SK-N-SH (cell line): ENCODE measurements around the gene ZC3H8. TPM values are rescaled to one million over a fixed set of nuclear protein-coding genes. Genes with fewer than 3 reads are reported as not detected.

Experiments
- CTCF ChIA-PET: fragments of 300-600, 350-600 bp; formaldehyde crosslinking; extraction: SDS; loops from one replicate; lab custom pipeline; 2021; lab: Yijun Ruan, JAX
- POLR2A ChIA-PET: fragments of 350-600 bp; sonication (Branson Sonifier 250); formaldehyde crosslinking; extraction: SDS; loops from one replicate; lab custom pipeline; 2020; ENCODE audit warnings: antibody characterized with exemption, inconsistent platforms; lab: Yijun Ruan, JAX
- DNase-seq: peaks from one replicate; pipeline ENCODE4 v3.0.0; 2012
- H2AFZ ChIP-seq: fragments of 200-600 bp; sonication (generic); 2 replicates; pipeline ENCODE4 v1.8.1; 2016; ENCODE audit warnings: antibody characterized with exemption, mild to moderate bottlenecking, low read depth
- H3F3A ChIP-seq: fragments of 200-600 bp; sonication (generic); replicated peaks from 2 replicates; pipeline ENCODE3; 2016; ENCODE audit warnings: antibody characterized with exemption, mild to moderate bottlenecking; ENCODE audit not compliant: insufficient read depth
- H3K27ac ChIP-seq, 2 experiments: fragments of 200-500 bp in 1 of 2; fragments of 200-600 bp in 1 of 2; sonication (Bioruptor generic) in 1 of 2; sonication (generic), shearing (Covaris generic) in 1 of 2; 2 replicates each; pipeline versions ENCODE4 v1.5.1 to v1.6.1; 2014 to 2016; ENCODE audit warnings: low read depth in 2 of 2, inconsistent platforms in 1 of 2, low read length in 1 of 2, mild to moderate bottlenecking in 1 of 2, mixed read lengths in 1 of 2
- H3K27me3 ChIP-seq: fragments of 200-600 bp; sonication (generic), shearing (Covaris generic); 2 replicates; pipeline ENCODE4 v1.6.1; 2016; ENCODE audit warnings: mixed run types; ENCODE audit not compliant: insufficient read depth
- H3K36me3 ChIP-seq, 2 experiments: fragments of 200-500 bp in 1 of 2; fragments of 200-600 bp in 1 of 2; sonication (Bioruptor generic) in 1 of 2; sonication (generic) in 1 of 2; replicated peaks in 1 of 2; 2 replicates each; pipeline versions ENCODE3 to v1.5.1; 2014 to 2016; ENCODE audit warnings: low read length in 1 of 2, mild to moderate bottlenecking in 1 of 2; ENCODE audit not compliant: insufficient read depth in 2 of 2, control insufficient read depth in 1 of 2
- H3K4me1 ChIP-seq, 2 experiments: fragments of 200-500 bp in 1 of 2; fragments of 200-600 bp in 1 of 2; sonication (Bioruptor generic) in 1 of 2; sonication (generic), shearing (Covaris generic) in 1 of 2; 2 replicates each; pipeline versions ENCODE4 v1.5.1 to v1.6.1; 2014 to 2016; ENCODE audit warnings: low read depth in 1 of 2, low read length in 1 of 2, mixed run types in 1 of 2; ENCODE audit not compliant: insufficient read depth in 2 of 2, control insufficient read depth in 1 of 2
- H3K4me2 ChIP-seq: fragments of 200-600 bp; sonication (generic), shearing (Covaris generic); 2 replicates; pipeline ENCODE4 v1.6.1; 2017; ENCODE audit warnings: mixed run types
- H3K4me3 ChIP-seq, 2 experiments: fragments of 200-500 bp in 1 of 2; fragments of 200-600 bp in 1 of 2; sonication (Bioruptor generic) in 1 of 2; sonication (generic), shearing (Covaris generic) in 1 of 2; 2 replicates each; pipeline versions ENCODE4 v1.5.1 to v1.8.1; 2014 to 2016; ENCODE audit warnings: low read depth in 2 of 2, inconsistent platforms in 1 of 2, low read length in 1 of 2, mild to moderate bottlenecking in 1 of 2, mixed read lengths in 1 of 2, moderate library complexity in 1 of 2
- H3K79me2 ChIP-seq: fragments of 200-600 bp; sonication (generic); 2 replicates; pipeline ENCODE4 v1.8.1; 2017; ENCODE audit warnings: mild to moderate bottlenecking; ENCODE audit not compliant: insufficient read depth
- H3K9ac ChIP-seq: fragments of 200-600 bp; sonication (generic); 2 replicates; pipeline ENCODE4 v1.6.1; 2017; ENCODE audit warnings: mixed run types
- H3K9me2 ChIP-seq: fragments of 200-600 bp; sonication (generic); 2 replicates; pipeline ENCODE4 v1.6.1; 2017; ENCODE audit warnings: mixed run types
- H3K9me3 ChIP-seq: fragments of 200-600 bp; sonication (generic); 2 replicates; pipeline ENCODE4 v1.6.1; 2017; ENCODE audit warnings: mixed run types, mild to moderate bottlenecking, moderate library complexity
- H4K20me1 ChIP-seq: fragments of 200-600 bp; sonication (generic); 2 replicates; pipeline ENCODE4 v1.6.1; 2017; ENCODE audit warnings: mild to moderate bottlenecking, mixed run types; ENCODE audit not compliant: insufficient read depth
- ELF1 ChIP-seq: IDR thresholded peaks from 2 replicates; pipeline ENCODE4 v1.4.0; 2012
- EP300 ChIP-seq, 2 experiments: IDR thresholded peaks; 2 replicates each; pipeline versions ENCODE4 v1.4.0 to v1.6.1; 2012; ENCODE audit warnings: borderline replicate concordance in 1 of 2, low read depth in 1 of 2, low read length in 1 of 2
- EZH2phosphoT487 ChIP-seq: fragments of 200-600 bp; sonication (generic); IDR thresholded peaks from 2 replicates; pipeline ENCODE4 v1.6.1; 2017; ENCODE audit warnings: low read depth, mixed run types, mild to moderate bottlenecking, antibody characterized with exemption, moderate library complexity, borderline replicate concordance
- FOXJ3 ChIP-seq: sonication (generic); formaldehyde crosslinking; IDR thresholded peaks from 2 replicates; pipeline ENCODE4 v1.5.1; 2020; ENCODE audit warnings: mild to moderate bottlenecking, missing genetic modification reagents
- FOXM1 ChIP-seq: IDR thresholded peaks from 2 replicates; pipeline ENCODE4 v1.4.0; 2012; ENCODE audit warnings: low read depth, mild to moderate bottlenecking
- NFIC ChIP-seq: IDR thresholded peaks from 2 replicates; pipeline ENCODE4 v1.4.0; 2012; ENCODE audit warnings: borderline replicate concordance
- RAD21 ChIP-seq: IDR thresholded peaks from 2 replicates; pipeline ENCODE4 v1.6.1; 2012; ENCODE audit warnings: mild to moderate bottlenecking, low read length
- RCOR1 ChIP-seq: fragments of 150-350 bp; IDR thresholded peaks from 2 replicates; pipeline ENCODE4 v1.6.1; 2017; ENCODE audit warnings: antibody characterized with exemption, low read length
- RFX5 ChIP-seq: IDR thresholded peaks from 2 replicates; pipeline ENCODE4 v1.6.1; 2012; ENCODE audit warnings: mild to moderate bottlenecking, improper control_type of control experiment, low read length
- SIN3A ChIP-seq: IDR thresholded peaks from 2 replicates; pipeline ENCODE4 v1.6.1; 2012; ENCODE audit warnings: low read depth, mild to moderate bottlenecking, low read length, moderate library complexity, borderline replicate concordance
- SMC3 ChIP-seq: IDR thresholded peaks from 2 replicates; pipeline ENCODE4 v1.6.1; 2012; ENCODE audit warnings: low read depth, low read length, improper control_type of control experiment
- TEAD4 ChIP-seq: IDR thresholded peaks from 2 replicates; pipeline ENCODE4 v1.4.0; 2012; ENCODE audit warnings: mild to moderate bottlenecking, borderline replicate concordance; ENCODE audit not compliant: insufficient read depth
- YY1 ChIP-seq: IDR thresholded peaks from 2 replicates; pipeline ENCODE4 v1.4.0; 2012; ENCODE audit warnings: low read depth, mild to moderate bottlenecking
- WGBS: methylation state at CpG from one replicate; pipeline ENCODE4 v1.1.6; 2017; ENCODE audit warnings: low lambda C conversion rate; 5-methylcytosine and 5-hydroxymethylcytosine counted together
- polyA plus RNA-seq, 3 experiments: library from polyadenylated mRNA; depleted of rRNA; stranded (reverse); fragments of >200 nt; gene quantifications; 2 replicates each; pipeline ENCODE4 v1.2.3, GENCODE V29; 2012
- TF ChIP-seq, protein P1 (sequence below): fragments of 150-350 bp; IDR thresholded peaks from 2 replicates; pipeline ENCODE4 v1.6.1; 2016; ENCODE audit warnings: mild to moderate bottlenecking, low read depth, low read length
- TF ChIP-seq, protein P2 (sequence below): IDR thresholded peaks from 2 replicates; pipeline ENCODE4 v1.4.0; 2012; ENCODE audit warnings: low read depth, borderline replicate concordance
- TF ChIP-seq, protein P3 (sequence below): fragments of 200-600 bp; sonication (generic); IDR thresholded peaks from 2 replicates; pipeline ENCODE4 v1.6.1; 2017; ENCODE audit warnings: antibody characterized with exemption, mild to moderate bottlenecking, moderate library complexity
- TF ChIP-seq, protein P4 (sequence below): IDR thresholded peaks from 2 replicates; pipeline ENCODE4; 2012

The ZC3H8 gene
- polyA plus RNA-seq, 1 of the 3 experiments (the other 2 are of a cell fraction), result 3.3 TPM

DNA sequence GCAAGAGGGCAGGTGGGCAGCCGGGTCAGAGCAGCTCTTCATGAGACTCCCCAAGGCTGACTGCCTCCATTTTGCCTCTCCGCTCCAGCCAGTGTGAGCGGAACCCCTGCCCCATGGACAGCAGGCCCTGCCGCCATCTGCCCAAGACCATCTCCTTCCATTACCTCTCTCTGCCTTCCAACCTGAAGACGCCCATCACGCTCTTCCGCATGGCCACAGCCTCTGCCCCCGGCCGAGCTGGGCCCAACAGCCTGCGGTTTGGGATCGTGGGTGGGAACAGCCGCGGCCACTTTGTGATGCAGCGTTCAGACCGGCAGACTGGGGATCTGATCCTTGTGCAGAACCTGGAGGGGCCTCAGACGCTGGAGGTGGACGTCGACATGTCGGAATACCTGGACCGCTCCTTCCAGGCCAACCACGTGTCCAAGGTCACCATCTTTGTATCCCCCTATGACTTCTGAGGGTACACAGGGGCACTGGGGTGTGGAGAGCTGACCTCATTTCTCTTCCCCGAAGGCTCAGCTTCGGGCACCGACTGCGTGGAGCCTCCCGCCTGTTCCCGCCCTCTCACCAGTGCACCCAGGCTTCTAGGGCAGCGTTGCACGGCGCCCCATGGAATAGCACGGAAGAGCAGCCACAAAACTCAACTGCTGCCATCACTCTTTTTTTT, 67.7 kb downstream of the ZC3H8 start:
- POLR2A ChIA-PET, result no interaction called here
- Histone ChIP-seq H3F3A (no peaks in the 10 kb centered on the region), H3K27ac (no peak overlapping the region), H3K4me3 (no peak overlapping the region), H3K36me3 (no peaks in the 10 kb centered on the region), H2AFZ (no peak overlapping the region), H3K9me2 (no peaks in the 10 kb centered on the region), H4K20me1 (no peaks in the 10 kb centered on the region), H3K27me3 (no peaks in the 10 kb centered on the region), H3K9ac (no peak overlapping the region), H3K4me1 (no peaks in the 10 kb centered on the region), H3K9me3 (no peaks in the 10 kb centered on the region), H3K4me2 (no peak overlapping the region), H3K79me2 (no peaks in the 10 kb centered on the region)
- CTCF ChIA-PET, result no interaction called here
- TF ChIP-seq EZH2phosphoT487, result no peak
- no peak for TF ChIP-seq TEAD4
- TF ChIP-seq, protein P1, sequence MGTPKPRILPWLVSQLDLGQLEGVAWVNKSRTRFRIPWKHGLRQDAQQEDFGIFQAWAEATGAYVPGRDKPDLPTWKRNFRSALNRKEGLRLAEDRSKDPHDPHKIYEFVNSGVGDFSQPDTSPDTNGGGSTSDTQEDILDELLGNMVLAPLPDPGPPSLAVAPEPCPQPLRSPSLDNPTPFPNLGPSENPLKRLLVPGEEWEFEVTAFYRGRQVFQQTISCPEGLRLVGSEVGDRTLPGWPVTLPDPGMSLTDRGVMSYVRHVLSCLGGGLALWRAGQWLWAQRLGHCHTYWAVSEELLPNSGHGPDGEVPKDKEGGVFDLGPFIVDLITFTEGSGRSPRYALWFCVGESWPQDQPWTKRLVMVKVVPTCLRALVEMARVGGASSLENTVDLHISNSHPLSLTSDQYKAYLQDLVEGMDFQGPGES, result no peak
- TF ChIP-seq, protein P2, sequence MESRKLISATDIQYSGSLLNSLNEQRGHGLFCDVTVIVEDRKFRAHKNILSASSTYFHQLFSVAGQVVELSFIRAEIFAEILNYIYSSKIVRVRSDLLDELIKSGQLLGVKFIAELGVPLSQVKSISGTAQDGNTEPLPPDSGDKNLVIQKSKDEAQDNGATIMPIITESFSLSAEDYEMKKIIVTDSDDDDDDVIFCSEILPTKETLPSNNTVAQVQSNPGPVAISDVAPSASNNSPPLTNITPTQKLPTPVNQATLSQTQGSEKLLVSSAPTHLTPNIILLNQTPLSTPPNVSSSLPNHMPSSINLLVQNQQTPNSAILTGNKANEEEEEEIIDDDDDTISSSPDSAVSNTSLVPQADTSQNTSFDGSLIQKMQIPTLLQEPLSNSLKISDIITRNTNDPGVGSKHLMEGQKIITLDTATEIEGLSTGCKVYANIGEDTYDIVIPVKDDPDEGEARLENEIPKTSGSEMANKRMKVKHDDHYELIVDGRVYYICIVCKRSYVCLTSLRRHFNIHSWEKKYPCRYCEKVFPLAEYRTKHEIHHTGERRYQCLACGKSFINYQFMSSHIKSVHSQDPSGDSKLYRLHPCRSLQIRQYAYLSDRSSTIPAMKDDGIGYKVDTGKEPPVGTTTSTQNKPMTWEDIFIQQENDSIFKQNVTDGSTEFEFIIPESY, result no peak
- no peak for TF ChIP-seq YY1
- no peak for DNase-seq
- WGBS, result 92% methylated on average over 20 of the region's 31 CpGs

DNA sequence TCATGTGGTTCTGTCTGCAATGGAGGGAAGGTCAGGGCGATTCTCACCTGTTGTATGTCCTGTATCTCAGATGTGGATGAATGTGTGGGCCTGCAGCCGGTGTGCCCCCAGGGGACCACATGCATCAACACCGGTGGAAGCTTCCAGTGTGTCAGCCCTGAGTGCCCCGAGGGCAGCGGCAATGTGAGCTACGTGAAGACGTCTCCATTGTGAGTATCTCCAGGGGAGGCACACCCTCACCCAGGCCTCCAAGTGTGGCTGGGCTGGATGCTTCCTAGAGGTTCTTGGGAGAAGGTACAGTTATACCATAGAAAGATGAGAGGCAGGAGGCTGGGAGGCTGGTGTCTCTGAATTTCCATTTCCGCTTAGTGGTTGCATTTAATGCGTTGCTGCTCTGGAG, 69.7 kb downstream of the ZC3H8 start:
- DNase-seq, result no peak
- no peak overlapping the region for H3K4me3 ChIP-seq
- TF ChIP-seq NFIC, result no peak
- TF ChIP-seq FOXM1, result no peak
- TF ChIP-seq, protein P1, result no peak
- TF ChIP-seq, protein P3, sequence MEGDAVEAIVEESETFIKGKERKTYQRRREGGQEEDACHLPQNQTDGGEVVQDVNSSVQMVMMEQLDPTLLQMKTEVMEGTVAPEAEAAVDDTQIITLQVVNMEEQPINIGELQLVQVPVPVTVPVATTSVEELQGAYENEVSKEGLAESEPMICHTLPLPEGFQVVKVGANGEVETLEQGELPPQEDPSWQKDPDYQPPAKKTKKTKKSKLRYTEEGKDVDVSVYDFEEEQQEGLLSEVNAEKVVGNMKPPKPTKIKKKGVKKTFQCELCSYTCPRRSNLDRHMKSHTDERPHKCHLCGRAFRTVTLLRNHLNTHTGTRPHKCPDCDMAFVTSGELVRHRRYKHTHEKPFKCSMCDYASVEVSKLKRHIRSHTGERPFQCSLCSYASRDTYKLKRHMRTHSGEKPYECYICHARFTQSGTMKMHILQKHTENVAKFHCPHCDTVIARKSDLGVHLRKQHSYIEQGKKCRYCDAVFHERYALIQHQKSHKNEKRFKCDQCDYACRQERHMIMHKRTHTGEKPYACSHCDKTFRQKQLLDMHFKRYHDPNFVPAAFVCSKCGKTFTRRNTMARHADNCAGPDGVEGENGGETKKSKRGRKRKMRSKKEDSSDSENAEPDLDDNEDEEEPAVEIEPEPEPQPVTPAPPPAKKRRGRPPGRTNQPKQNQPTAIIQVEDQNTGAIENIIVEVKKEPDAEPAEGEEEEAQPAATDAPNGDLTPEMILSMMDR, result no peak
- TF ChIP-seq, protein P2, result no peak
- TF ChIP-seq YY1, result no peak
- no peak for TF ChIP-seq ELF1
- TF ChIP-seq RCOR1, result no peak
- TF ChIP-seq FOXJ3 (CRISPR knock-in tag), result no peak
- TF ChIP-seq, protein P4, sequence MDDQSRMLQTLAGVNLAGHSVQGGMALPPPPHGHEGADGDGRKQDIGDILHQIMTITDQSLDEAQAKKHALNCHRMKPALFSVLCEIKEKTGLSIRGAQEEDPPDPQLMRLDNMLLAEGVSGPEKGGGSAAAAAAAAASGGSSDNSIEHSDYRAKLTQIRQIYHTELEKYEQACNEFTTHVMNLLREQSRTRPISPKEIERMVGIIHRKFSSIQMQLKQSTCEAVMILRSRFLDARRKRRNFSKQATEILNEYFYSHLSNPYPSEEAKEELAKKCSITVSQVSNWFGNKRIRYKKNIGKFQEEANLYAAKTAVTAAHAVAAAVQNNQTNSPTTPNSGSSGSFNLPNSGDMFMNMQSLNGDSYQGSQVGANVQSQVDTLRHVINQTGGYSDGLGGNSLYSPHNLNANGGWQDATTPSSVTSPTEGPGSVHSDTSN, result no peak
- no peak for TF ChIP-seq EP300 (IDR thresholded peaks at IDR 0.05; ENCODE audit: borderline replicate concordance in 1 of 2, low read depth in 1 of 2, low read length in 1 of 2)
- TF ChIP-seq RAD21, result no peak
- TF ChIP-seq RFX5, result no peak
- TF ChIP-seq SIN3A, result no peak
- no peak for TF ChIP-seq EZH2phosphoT487
- no peak for TF ChIP-seq SMC3

More for the DNA sequence above, 69.7 kb downstream of the ZC3H8 start:
- 72% methylated on average over 5 of the region's 9 CpGs for WGBS
- H3K36me3 ChIP-seq, result no peaks in the 10 kb centered on the region
- H3K4me2 ChIP-seq, result no peak overlapping the region
- H3K27ac ChIP-seq, result no peak overlapping the region
- CTCF ChIA-PET, result no interaction called here
- H2AFZ ChIP-seq, result no peak overlapping the region
- H3K9ac ChIP-seq, result no peak overlapping the region
- no peaks in the 10 kb centered on the region for H3K4me1 ChIP-seq
- no peaks in the 10 kb centered on the region for H4K20me1 ChIP-seq
- no peaks in the 10 kb centered on the region for H3K9me3 ChIP-seq
- POLR2A ChIA-PET, result no interaction called here
- no peaks in the 10 kb centered on the region for H3K27me3 ChIP-seq
- H3F3A ChIP-seq, result no peaks in the 10 kb centered on the region
- no peaks in the 10 kb centered on the region for H3K79me2 ChIP-seq
- no peaks in the 10 kb centered on the region for H3K9me2 ChIP-seq
